ENCODE results near the gene SETD2. TPM values are rescaled to one million over a fixed set of nuclear protein-coding genes. Genes with fewer than 3 reads are reported as not detected.

Gene SETD2
- total RNA-seq, 1 donor from 2014 or later: 26.4 TPM

DNA sequence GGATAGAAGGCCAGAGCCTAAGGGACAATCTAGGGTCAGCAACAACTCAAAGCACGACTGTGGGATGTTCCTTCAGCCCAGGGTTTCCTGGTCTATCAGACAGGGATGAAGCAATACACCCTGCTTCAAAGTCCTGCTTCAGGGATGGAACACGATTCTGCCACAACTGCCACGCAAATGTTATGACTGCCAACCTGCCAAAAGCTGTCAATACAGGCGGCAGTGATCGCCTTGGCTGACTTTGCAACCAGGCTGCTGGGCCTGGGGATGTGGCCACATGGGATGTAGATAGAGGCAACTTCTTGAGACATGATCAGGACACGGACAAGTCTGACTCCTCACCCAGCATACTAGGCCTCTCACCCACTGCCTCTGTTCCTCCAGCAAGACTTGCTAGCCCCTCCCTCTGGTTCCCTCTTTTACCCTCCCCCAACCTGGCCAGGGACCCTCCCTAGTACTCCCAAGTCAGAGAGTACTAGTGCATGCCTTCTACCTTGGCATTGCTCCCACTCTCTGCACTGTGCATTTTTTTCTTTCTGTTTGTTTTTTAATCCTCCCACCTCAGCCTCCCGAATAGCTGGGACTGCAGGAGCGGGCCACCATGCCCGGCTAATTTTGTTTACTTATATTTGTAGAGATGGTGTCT is 195.0 kb downstream of the SETD2 start:
- H3K36me3 ChIP-seq: no peaks in the 10 kb centered on the region
- peaks cover 90% of the 10 kb centered on the region for H3K4me1 ChIP-seq
- intact Hi-C loops (cut with micrococcal nuclease): no loop called here
- H3K27me3 ChIP-seq (ENCODE audit: low read depth): no peaks in the 10 kb centered on the region
- H3K4me3 ChIP-seq: no peak overlapping the region
- DNase-seq: no peak
- no peak overlapping the region for H3K27ac ChIP-seq (replicated peaks)
- TF ChIP-seq, protein P1, sequence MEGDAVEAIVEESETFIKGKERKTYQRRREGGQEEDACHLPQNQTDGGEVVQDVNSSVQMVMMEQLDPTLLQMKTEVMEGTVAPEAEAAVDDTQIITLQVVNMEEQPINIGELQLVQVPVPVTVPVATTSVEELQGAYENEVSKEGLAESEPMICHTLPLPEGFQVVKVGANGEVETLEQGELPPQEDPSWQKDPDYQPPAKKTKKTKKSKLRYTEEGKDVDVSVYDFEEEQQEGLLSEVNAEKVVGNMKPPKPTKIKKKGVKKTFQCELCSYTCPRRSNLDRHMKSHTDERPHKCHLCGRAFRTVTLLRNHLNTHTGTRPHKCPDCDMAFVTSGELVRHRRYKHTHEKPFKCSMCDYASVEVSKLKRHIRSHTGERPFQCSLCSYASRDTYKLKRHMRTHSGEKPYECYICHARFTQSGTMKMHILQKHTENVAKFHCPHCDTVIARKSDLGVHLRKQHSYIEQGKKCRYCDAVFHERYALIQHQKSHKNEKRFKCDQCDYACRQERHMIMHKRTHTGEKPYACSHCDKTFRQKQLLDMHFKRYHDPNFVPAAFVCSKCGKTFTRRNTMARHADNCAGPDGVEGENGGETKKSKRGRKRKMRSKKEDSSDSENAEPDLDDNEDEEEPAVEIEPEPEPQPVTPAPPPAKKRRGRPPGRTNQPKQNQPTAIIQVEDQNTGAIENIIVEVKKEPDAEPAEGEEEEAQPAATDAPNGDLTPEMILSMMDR (IDR thresholded peaks at IDR 0.05; ENCODE audit: borderline replicate concordance): no peak
- H3K9me3 ChIP-seq (replicated peaks): no peaks in the 10 kb centered on the region

DNA sequence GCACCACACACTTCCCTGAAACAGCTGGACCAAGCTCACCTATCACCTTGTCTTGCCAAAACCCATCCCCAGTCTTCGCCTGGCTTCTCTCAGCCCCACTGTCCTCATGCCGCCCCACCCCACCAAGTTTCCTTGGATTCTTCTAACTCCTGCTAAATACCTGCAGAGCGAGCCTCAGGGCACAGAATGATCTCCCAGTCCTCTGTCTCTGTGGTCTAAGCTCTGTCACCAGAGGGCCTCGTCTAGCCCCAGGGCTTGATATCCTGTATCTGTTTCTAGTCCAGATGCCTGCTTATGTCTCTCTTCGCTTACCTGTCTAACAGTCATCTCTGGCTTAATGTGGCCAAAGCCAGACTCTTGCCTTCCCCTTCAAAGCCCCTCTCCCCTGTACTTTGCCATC is 197.1 kb downstream of the SETD2 start:
- Histone ChIP-seq H3K27me3 (ENCODE audit: low read depth) (no peaks in the 10 kb centered on the region), H3K9me3 (replicated peaks) (no peaks in the 10 kb centered on the region), H3K4me3 (no peak overlapping the region), H3K36me3 (no peaks in the 10 kb centered on the region), H3K4me1 (peaks cover 84% of the 10 kb centered on the region), H3K27ac (replicated peaks) (no peak overlapping the region)
- TF ChIP-seq, protein P1 (IDR thresholded peaks at IDR 0.05; ENCODE audit: borderline replicate concordance): no peak
- intact Hi-C loops (cut with micrococcal nuclease): no loop called here
- DNase-seq: no peak

Other genes starting within 250 kb of the SETD2 start
- gene CCDC12, start 187.4 kb downstream of the SETD2 start, total RNA-seq: 31.0 TPM
- 12.6 TPM for gene NBEAL2, start 184.4 kb downstream of the SETD2 start, total RNA-seq
- 13.5 TPM for gene KIF9, start 118.7 kb upstream of the SETD2 start, total RNA-seq
- gene KLHL18, start 118.8 kb upstream of the SETD2 start, total RNA-seq: 54.7 TPM
- 20.0 TPM for gene PTPN23, start 216.9 kb upstream of the SETD2 start, total RNA-seq

Measured in left ventricle myocardium inferior (tissue), 1 donor.